HG02870 (cell line): Measurements from ENCODE around the gene METTL13.

Experiments
- ATAC-seq: cut with Tn5 transposase; IDR thresholded peaks from one replicate; pipeline ENCODE4 v1.9.1; 2021; ENCODE audit warnings: mild to moderate bottlenecking, moderate library complexity; ENCODE audit not compliant: unreplicated experiment

Gene METTL13

GRCh38 chr1:171781176-171781875 lies at the start of gene METTL13:
Gene METTL13 (plus strand): TSS chr1:171781660. CDS start chr1:171781968, 308 bp downstream.
- peak; percentile 98 for ATAC-seq

- ATAC-seq: no peak
These were observed 45.3 kb upstream of the METTL13 start for GRCh38 chr1:171736196-171736595.

- ATAC-seq: no peak
These were observed 42.5 kb upstream of the METTL13 start for GRCh38 chr1:171738911-171739310.

GRCh38 chr1:171739656-171740055 lies 41.8 kb upstream of the METTL13 start:
- no peak for ATAC-seq

- no peak for ATAC-seq
These were observed 41.0 kb upstream of the METTL13 start for GRCh38 chr1:171740356-171740863.

GRCh38 chr1:171740987-171741871 lies 40.2 kb upstream of the METTL13 start:
- ATAC-seq: peak; percentile 26

GRCh38 chr1:171741872-171742576 lies 39.4 kb upstream of the METTL13 start, which contains the start of gene VAMP4:
Gene VAMP4 (minus strand): TSS chr1:171742065. CDS start chr1:171738414, 3,651 bp downstream.
- ATAC-seq: peak; percentile 83

- peak; percentile 5 for ATAC-seq
These were observed 38.9 kb upstream of the METTL13 start for GRCh38 chr1:171742577-171742922.

GRCh38 chr1:171743081-171743870 lies 38.2 kb upstream of the METTL13 start:
- ATAC-seq: no peak

GRCh38 chr1:171744986-171745385 lies 36.5 kb upstream of the METTL13 start:
- no peak for ATAC-seq

- ATAC-seq: no peak
These were observed 32.8 kb upstream of the METTL13 start for GRCh38 chr1:171748651-171749050.

- ATAC-seq: no peak
These were observed 30.2 kb upstream of the METTL13 start for GRCh38 chr1:171751221-171751620.

- ATAC-seq: no peak
These were observed 28.3 kb upstream of the METTL13 start for GRCh38 chr1:171753182-171753581.

- no peak for ATAC-seq
These were observed 27.6 kb upstream of the METTL13 start for GRCh38 chr1:171753685-171754352.

GRCh38 chr1:171754353-171754705 lies 27.1 kb upstream of the METTL13 start:
- no peak for ATAC-seq

- ATAC-seq: no peak
These were observed 26.5 kb upstream of the METTL13 start for GRCh38 chr1:171754971-171755370.

GRCh38 chr1:171756856-171757255 lies 24.6 kb upstream of the METTL13 start:
- ATAC-seq: no peak

- ATAC-seq: no peak
These were observed 23.4 kb upstream of the METTL13 start for GRCh38 chr1:171758011-171758410.

GRCh38 chr1:171762143-171762563 lies 19.3 kb upstream of the METTL13 start:
- no peak for ATAC-seq

GRCh38 chr1:171763764-171764163 lies 17.7 kb upstream of the METTL13 start:
- ATAC-seq: no peak
